Natural killer cell (primary cell): ENCODE results near the gene GOLGA6L25. TPM values are rescaled to one million over a fixed set of nuclear protein-coding genes. Genes with fewer than 3 reads are reported as not detected.
"Not testable (repeated sequence)": the region's sequence is repeated elsewhere in the genome, so short reads cannot be mapped to it uniquely, and the experiment has no call there.

Experiments
- ATAC-seq, 3 donors: fragments of 150-1000 bp in 2 of 3; fragments of 200-7000 bp in 1 of 3; cut with Tn5 transposase; 1 replicate in 1 of 3; 2 replicates in 2 of 3; pipeline ENCODE4 v1.10.0; 2021; ENCODE audit warnings: mild to moderate bottlenecking in 2 of 3, moderate library complexity in 2 of 3
- DNase-seq, 2 donors: peaks; one replicate each; pipeline versions ENCODE4 v3.0.0 to v3.0.0-alpha.2; 2013 to 2021; ENCODE audit warnings: mixed read lengths in 1 of 2
- H3K27ac ChIP-seq: one replicate; pipeline ENCODE4 v1.5.1; 2013; ENCODE audit warnings: mild to moderate bottlenecking, low read length
- H3K27me3 ChIP-seq: one replicate; pipeline ENCODE4 v1.6.1; 2013; ENCODE audit warnings: low read length; ENCODE audit not compliant: control insufficient read depth, insufficient read depth
- H3K36me3 ChIP-seq: one replicate; pipeline ENCODE4 v1.6.1; 2013; ENCODE audit warnings: low read length; ENCODE audit not compliant: control insufficient read depth, insufficient read depth
- H3K4me1 ChIP-seq: one replicate; pipeline ENCODE4 v1.6.1; 2013; ENCODE audit warnings: low read length; ENCODE audit not compliant: control insufficient read depth, insufficient read depth
- H3K4me3 ChIP-seq: one replicate; pipeline ENCODE4 v1.5.1; 2013; ENCODE audit warnings: low read length
- H3K9me3 ChIP-seq: one replicate; pipeline ENCODE4 v1.6.1; 2013; ENCODE audit warnings: low read length; ENCODE audit not compliant: control insufficient read depth, insufficient read depth
- H3K27ac Mint-ChIP-seq, 2 donors: one replicate each; pipeline ENCODE4 v1.8.0; 2022; ENCODE audit warnings: mild to moderate bottlenecking in 2 of 2, mixed read lengths in 2 of 2, moderate library complexity in 1 of 2
- H3K27me3 Mint-ChIP-seq, 2 donors: one replicate each; pipeline ENCODE4 v1.8.0; 2022; ENCODE audit warnings: low read depth in 2 of 2, mixed read lengths in 2 of 2
- H3K36me3 Mint-ChIP-seq: one replicate; pipeline ENCODE4 v1.8.0; 2022; ENCODE audit warnings: mixed read lengths
- H3K4me1 Mint-ChIP-seq, 2 donors: one replicate each; pipeline ENCODE4 v1.8.0; 2022; ENCODE audit warnings: mixed read lengths in 2 of 2
- H3K4me3 Mint-ChIP-seq: one replicate; pipeline ENCODE4 v1.8.0; 2022; ENCODE audit warnings: mild to moderate bottlenecking, moderate library complexity, mixed read lengths
- H3K9me3 Mint-ChIP-seq, 2 donors: one replicate each; pipeline ENCODE4 v1.8.0; 2022; ENCODE audit warnings: mixed read lengths in 2 of 2
- WGBS: methylation state at CpG from one replicate; pipeline ENCODE4 v1.1.7; 2013; ENCODE audit warnings: missing lambda C conversion rate; ENCODE audit not compliant: insufficient coverage; 5-methylcytosine and 5-hydroxymethylcytosine counted together
- intact Hi-C: fragments of 100-400 bp; cut with micrococcal nuclease; formaldehyde crosslinking; loops from one replicate; pipeline ENCODE4 v1.14.2; 2022
- total RNA-seq, 4 donors: library from RNA; stranded (reverse); fragments of 120-200 nt in 1 of 4; gene quantifications; one replicate each; pipeline versions ENCODE4 v1.2.3 to v1.2.4, GENCODE V29; 2013 to 2022

Gene GOLGA6L25, protein sequence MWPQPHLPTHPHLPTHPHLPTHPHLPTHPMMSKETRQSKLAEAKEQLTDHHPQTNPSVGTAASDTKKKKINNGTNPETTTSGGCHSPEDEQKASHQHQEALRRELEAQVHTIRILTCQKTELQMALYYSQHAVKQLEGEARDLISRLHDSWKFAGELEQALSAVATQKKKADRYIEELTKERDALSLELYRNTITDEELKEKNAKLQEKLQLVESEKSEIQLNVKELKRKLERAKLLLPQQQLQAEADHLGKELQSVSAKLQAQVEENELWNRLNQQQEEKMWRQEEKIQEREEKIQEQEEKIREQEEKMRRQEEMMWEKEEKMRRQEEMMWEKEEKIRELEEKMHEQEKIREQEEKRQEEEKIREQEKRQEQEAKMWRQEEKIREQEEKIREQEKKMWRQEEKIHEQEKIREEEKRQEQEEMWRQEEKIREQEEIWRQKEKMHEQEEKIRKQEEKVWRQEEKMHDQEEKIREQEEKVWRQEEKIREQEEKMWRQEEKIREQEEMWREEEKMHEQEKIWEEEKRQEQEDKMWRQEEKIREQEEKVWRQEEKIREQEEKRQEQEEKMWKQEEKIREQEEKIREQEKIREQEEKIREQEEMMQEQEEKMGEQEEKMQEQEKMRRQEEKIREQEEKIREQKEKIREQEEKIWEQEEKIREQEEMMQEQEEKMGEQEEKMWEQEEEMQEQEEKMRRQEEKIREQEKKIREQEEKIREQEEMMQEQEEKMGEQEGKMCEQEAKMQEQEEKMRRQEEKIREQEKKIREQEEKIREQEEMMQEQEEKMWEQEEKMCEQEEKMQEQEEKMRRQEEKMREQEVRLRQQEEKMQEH
- total RNA-seq = not detected
- total RNA-seq (2013) = not detected

DNA sequence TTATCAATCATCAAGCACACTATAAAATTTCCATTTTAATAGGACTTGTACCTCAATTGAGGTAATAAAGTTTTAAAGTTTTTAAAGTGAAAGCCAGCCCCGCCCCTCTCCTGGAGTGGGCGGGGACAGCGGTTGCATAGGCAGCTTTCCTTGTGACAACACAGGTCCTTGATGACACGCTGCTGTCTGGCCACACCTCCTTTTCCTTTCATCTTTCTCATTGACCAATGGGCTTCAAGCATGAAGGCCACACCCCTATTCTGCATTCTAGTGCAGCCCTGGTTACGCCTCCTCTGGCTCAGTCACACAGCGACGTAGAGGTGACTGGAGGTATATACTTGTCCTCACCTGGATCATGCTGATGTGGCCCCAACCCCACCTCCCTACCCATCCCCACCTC is at the start of gene GOLGA6L25:
TSS of gene GOLGA6L25 (plus strand) at position 301 of the 400 bp plus-strand sequence. CDS start at position 362, 61 bp downstream.
- H3K9me3 Mint-ChIP-seq, H3K36me3 Mint-ChIP-seq, H3K27me3 ChIP-seq, H3K27ac ChIP-seq, H3K4me3 ChIP-seq, H3K27me3 Mint-ChIP-seq, H3K4me1 Mint-ChIP-seq, DNase-seq, intact Hi-C loops, H3K36me3 ChIP-seq, H3K4me1 ChIP-seq, H3K9me3 ChIP-seq, ATAC-seq, H3K27ac Mint-ChIP-seq, H3K4me3 Mint-ChIP-seq: not testable (repeated sequence)
- no CpG with 5 or more reads among the region's 7 CpGs for WGBS

DNA sequence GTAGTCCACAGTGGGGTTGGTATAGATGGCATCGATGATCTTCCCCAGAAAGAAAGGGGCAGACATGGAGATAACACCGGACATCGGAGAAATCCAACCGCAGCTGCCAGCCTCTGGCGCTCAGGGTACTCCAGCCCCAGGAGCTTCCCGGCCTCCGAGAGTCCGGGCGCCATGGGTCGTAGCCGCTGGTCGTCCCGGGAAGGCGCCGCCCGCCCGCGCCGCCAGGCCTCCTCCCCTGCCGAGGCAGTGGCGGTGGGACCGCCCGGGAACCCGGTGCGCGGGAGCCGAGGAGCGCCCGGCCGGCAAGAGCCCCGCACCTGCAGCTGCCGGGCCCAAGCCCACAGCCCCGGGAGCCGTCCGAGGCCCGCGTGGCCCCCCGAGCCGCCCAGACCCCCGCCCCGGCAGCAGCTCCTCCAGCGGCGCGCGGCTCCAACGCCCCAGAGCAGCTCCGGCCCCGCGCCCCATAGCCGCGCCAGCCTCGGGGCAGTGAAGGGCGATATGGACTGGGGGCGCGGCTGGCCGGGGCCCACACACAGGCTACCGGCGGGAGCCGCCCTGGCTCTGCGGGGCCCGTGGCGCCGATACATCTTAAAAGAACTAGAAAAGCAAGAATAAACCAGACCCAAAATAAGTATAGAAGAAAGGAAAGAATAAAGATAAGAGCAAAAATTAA is 45.0 kb upstream of the GOLGA6L25 start:
- H3K36me3 ChIP-seq, ATAC-seq, H3K9me3 Mint-ChIP-seq, H3K4me1 Mint-ChIP-seq, H3K27ac Mint-ChIP-seq, H3K4me3 ChIP-seq, H3K27me3 ChIP-seq, H3K4me1 ChIP-seq, H3K9me3 ChIP-seq, intact Hi-C loops, H3K27me3 Mint-ChIP-seq, H3K36me3 Mint-ChIP-seq, H3K4me3 Mint-ChIP-seq, H3K27ac ChIP-seq, DNase-seq: not testable (repeated sequence)
- WGBS = 6% methylated on average over 14 of the region's 63 CpGs

DNA sequence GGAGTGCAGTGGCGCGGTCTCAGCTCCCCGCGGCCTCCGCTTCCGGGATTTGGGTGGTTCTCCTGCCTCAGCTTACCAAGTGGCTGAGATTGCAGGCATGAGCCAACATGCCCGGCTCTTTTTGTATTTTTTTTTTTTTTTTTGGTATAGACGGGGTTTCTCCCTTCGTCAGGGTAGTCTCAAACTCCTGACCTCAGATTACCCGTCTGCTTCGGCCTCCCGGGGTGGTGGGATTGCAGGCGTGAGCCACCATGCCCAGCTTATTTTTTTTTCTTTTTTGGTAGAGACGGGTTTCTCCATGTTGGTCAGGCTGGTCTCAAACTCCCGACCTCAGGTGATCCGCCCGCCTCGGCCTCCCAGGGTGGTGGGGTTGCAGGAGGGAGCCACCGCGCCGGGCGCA is 39.2 kb upstream of the GOLGA6L25 start:
- ATAC-seq, H3K4me3 ChIP-seq, H3K4me1 ChIP-seq, H3K27ac Mint-ChIP-seq, H3K4me1 Mint-ChIP-seq, H3K27me3 ChIP-seq, H3K4me3 Mint-ChIP-seq, H3K9me3 Mint-ChIP-seq, H3K27ac ChIP-seq, H3K36me3 Mint-ChIP-seq, H3K27me3 Mint-ChIP-seq, H3K9me3 ChIP-seq, H3K36me3 ChIP-seq, DNase-seq, intact Hi-C loops: not testable (repeated sequence)
- 50% methylated on average over 1 of the region's 22 CpGs for WGBS

DNA sequence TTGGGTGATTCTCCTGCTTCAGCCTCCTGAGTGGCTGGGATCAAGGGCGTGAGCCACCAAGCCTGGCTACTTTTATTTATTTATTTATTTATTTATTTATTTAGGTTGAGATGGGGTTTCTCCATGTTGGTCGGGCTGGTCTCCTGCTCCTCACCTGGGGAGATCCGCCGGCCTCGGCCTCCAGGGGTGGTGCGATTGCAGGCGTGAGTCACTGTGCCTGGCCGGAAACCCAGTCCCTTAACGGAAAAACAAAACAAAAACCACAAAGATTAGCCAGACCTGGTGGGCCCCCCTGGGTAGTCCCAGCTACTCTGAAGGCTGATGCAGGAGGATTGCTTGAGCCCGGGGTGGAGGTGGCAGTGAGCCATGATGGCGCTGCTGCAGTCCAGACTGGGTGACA is 38.2 kb upstream of the GOLGA6L25 start:
- H3K27ac Mint-ChIP-seq, H3K4me1 ChIP-seq, H3K4me3 ChIP-seq, H3K9me3 ChIP-seq, H3K9me3 Mint-ChIP-seq, H3K27me3 Mint-ChIP-seq, H3K27ac ChIP-seq, H3K27me3 ChIP-seq, H3K4me1 Mint-ChIP-seq, intact Hi-C loops, H3K36me3 ChIP-seq, H3K36me3 Mint-ChIP-seq, H3K4me3 Mint-ChIP-seq, ATAC-seq, DNase-seq: not testable (repeated sequence)
- WGBS = no CpG with 5 or more reads among the region's 11 CpGs

DNA sequence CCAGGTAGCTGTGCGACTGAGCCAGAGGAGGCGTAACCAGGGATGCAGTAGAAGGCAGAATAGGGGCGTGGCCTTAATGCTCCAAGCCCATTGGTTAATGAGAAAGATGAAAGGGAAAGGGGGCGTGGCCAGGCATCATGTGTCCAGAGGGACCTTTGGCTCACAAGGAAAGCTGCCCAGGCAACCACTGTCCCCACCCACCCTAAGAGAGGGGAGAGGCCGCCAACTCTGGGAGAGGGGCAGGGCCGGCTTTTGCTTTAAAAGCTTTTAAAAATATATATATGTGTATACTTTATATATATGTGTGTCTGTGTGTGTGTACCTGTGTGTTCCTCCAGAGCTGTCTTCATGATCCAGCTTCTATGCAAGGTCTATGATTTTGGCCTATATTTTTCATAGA is 20.4 kb upstream of the GOLGA6L25 start, which contains the start of gene GOLGA8G:
TSS of gene GOLGA8G (minus strand) at position 18 of the 400 bp plus-strand sequence. CDS start 62 bp downstream, outside the sequence.
- H3K27ac ChIP-seq, H3K27me3 Mint-ChIP-seq, H3K4me3 ChIP-seq, H3K27ac Mint-ChIP-seq, H3K9me3 Mint-ChIP-seq, H3K4me3 Mint-ChIP-seq, H3K36me3 Mint-ChIP-seq, ATAC-seq, H3K4me1 ChIP-seq, H3K9me3 ChIP-seq, H3K27me3 ChIP-seq, H3K4me1 Mint-ChIP-seq, H3K36me3 ChIP-seq, intact Hi-C loops: not testable (repeated sequence)
- WGBS = no CpG with 5 or more reads among the region's 6 CpGs
- DNase-seq = peak in 1 of 2 donors; percentile 0

DNA sequence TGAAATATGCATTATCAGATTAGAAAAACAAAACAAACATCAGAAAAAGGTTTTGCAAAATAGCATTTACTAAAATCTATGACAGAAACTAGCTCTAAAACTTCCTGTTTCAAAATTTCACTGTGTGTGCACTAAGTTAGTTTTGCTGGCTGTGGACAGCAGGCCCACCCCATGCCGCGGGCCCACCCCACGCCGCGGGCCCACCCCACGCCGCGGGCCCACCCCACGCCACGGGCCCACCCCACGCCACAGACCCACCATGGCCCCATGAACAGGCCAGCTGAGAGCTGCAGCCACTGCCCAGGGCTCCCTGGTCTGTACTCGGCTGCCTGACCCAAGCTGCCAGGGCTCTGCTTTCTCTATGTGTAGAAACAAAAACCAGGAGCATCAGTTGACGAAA is 20.0 kb downstream of the GOLGA6L25 start:
- H3K4me3 ChIP-seq, intact Hi-C loops, H3K27ac ChIP-seq, DNase-seq, H3K27ac Mint-ChIP-seq, H3K36me3 Mint-ChIP-seq, H3K36me3 ChIP-seq, H3K9me3 ChIP-seq, ATAC-seq, H3K4me3 Mint-ChIP-seq, H3K4me1 Mint-ChIP-seq, H3K27me3 ChIP-seq, H3K27me3 Mint-ChIP-seq, H3K4me1 ChIP-seq, H3K9me3 Mint-ChIP-seq: not testable (repeated sequence)
- no CpG with 5 or more reads among the region's 13 CpGs for WGBS

DNA sequence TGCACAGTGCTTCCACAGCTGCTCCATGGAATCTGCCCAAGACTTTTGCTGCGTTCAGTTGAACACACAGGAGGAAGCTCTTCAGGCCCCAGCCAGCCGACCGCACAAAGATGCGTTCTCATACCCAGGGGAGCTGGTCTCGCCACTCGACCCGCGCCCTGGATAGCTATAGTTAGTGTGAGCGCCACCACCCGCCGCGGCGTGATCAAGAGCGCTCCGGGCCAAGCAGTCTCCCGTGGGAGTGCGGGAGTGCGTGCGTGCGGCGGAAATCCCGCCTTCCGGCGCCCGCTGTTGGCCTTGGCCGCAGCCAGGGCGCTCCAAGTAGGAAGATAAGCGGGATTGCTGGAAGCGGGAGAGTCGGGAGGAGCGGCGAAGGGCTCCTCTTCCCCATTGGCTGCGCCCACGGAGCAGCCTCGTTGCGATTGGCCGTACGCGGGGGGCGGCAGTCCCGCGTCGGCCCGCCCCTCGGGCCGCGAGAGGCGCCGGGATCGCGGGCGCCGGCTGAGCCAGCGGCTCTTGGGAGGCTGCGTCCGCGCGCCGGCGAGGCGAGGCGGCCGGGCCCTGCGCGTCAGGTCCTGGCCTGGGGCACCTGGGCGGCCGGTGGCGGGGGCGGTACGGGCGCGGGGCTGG is 35.7 kb downstream of the GOLGA6L25 start:
- H3K36me3 Mint-ChIP-seq, DNase-seq, H3K36me3 ChIP-seq, H3K9me3 ChIP-seq, H3K4me3 Mint-ChIP-seq, H3K4me3 ChIP-seq, H3K9me3 Mint-ChIP-seq, H3K27me3 ChIP-seq, H3K27ac ChIP-seq, intact Hi-C loops, H3K4me1 ChIP-seq, H3K4me1 Mint-ChIP-seq, H3K27me3 Mint-ChIP-seq: not testable (repeated sequence)
- ATAC-seq = peak in 2 of 3 donors; percentile 54 to 81
- WGBS = no CpG with 5 or more reads among the region's 72 CpGs
- H3K27ac Mint-ChIP-seq = peak overlapping the region in 1 of 2 donors; percentile 85
